GM21723 (cell line): ENCODE results near the gene LRCH4.
"Not testable (repeated sequence)": the region's sequence is repeated elsewhere in the genome, so short reads cannot be mapped to it uniquely, and the experiment has no call there.

ENCODE experiments used
- ATAC-seq: cut with Tn5 transposase; IDR thresholded peaks from one replicate; pipeline ENCODE4 v1.9.1; 2021; ENCODE audit warnings: mild to moderate bottlenecking, moderate library complexity; ENCODE audit not compliant: unreplicated experiment

LRCH4 gene

DNA sequence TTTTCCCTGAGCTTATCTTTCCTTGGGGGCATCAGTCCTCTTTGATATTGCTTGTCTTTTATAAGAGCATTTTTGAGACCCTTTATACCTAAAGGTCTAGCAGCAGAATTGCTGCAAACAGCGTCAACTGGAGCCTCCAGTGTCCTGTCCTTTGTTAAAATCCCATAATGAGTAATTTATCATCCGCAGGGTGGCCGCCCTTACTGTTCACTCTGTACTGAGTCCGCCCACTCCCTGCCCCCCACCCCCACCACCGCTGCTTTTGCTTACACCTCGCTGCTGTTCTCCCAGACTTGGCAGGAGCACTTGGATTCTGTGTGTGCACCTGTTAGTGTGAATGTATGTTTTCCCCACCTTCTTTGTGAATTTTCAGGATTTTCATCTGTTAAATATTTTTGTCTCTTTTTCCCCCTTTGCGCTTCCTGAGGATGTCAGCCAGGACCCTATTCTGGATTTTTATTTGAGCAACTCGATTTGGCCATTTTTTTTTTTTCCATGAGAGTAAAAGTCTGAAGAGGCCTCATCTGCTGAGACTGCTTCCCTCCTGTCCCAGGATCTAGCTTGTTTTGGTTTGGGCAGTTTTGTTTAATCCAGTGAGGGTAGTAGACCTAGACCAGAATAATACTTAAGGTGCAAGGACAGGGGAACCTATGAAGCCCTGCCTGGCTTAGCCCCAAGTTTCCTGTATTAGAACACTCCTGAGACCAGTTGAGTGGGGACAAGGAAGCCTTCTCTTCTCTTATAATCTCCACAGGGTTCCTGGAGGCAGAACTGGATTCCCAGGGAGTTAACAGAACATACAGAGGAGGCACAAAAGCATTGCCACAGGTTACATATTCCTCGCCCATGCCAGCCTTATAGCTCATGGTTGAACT lies 38.8 kb downstream of the LRCH4 start:
- no peak for ATAC-seq

DNA sequence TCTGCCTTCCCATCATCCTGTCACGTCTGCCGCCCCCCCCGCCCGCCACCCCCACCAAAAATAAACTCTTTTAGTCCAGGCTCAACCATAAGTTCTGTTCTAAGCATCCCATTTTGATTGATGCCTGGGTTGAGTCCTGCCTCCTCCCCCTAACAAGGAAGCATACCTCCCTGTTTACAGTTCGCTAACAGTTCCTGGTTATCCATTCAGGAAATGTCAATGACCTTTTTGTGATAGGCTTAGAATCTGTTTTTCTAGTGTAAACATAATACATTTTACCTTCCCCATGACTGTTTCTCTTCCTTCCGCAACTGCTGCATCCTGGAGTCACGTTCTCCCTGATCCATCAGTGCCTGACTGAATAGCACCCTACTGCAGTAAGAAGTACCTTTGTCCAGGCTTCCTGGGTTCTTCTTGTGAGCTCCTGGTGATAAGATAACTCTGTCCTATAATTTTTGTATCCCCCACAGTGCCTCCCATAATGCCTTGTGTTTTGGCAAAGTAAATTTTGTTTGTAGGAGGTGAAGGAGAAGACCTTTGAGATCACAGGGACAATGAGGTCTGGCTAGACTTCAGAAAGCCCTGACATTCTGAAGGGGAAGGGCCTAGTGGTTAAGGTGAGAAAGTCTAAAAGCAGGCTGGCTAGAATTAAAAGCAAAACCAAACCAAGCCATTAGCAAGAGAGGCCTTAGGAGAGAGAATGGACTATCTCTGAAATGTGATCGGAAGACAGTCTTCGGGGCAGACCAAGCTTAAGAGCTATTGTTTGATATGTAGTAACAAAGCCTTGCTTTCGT lies 39.6 kb downstream of the LRCH4 start:
- ATAC-seq: no peak

- ATAC-seq: peak; percentile 51
Observed at GRCh38 chr7:100545360-100546128, 40.4 kb downstream of the LRCH4 start.

DNA sequence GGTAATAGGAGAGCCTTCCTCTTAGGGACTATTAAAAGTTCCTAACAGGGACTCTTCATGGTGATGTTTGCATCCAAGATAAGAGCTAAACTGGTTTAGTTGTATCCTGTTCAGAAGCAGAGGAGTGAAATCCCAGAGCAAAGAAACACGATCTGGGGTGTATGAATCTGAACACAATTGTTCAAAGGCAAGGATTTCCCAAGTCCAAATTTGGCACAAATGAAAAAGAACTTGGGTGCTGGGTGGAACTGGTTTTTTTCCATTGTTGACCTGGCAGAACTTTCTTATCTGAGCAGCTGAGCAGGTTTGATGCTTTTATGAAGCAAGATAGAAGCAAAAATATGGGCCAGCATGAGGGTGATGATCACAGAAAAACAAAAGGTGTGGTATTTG lies 41.0 kb downstream of the LRCH4 start:
- no peak for ATAC-seq

- no peak for ATAC-seq
Observed at GRCh38 chr7:100544386-100544785, 41.5 kb downstream of the LRCH4 start.

DNA sequence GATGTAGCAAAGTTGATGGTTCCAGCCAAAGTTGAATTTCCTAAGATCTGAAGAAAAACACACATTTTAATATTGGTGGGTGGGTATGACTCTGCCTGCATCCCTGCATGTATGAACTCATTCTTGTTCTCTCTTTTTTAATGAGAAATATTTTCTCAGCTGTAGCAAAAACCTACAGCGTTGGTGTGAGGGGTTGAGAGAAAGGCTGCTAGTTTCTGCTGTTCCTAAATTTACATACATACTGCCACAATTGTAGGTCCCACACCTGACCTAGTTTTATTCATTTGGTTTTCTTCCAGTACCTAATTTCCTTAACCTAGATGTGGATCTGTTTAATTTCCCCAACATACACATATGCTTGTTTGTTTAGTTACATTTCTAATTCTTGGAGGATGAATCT lies 42.3 kb downstream of the LRCH4 start:
- no peak for ATAC-seq

- not testable (repeated sequence) for ATAC-seq
Observed at GRCh38 chr7:100541309-100541708, 44.6 kb downstream of the LRCH4 start.

- no peak for ATAC-seq
Observed at GRCh38 chr7:100540073-100540723, 45.7 kb downstream of the LRCH4 start.

DNA sequence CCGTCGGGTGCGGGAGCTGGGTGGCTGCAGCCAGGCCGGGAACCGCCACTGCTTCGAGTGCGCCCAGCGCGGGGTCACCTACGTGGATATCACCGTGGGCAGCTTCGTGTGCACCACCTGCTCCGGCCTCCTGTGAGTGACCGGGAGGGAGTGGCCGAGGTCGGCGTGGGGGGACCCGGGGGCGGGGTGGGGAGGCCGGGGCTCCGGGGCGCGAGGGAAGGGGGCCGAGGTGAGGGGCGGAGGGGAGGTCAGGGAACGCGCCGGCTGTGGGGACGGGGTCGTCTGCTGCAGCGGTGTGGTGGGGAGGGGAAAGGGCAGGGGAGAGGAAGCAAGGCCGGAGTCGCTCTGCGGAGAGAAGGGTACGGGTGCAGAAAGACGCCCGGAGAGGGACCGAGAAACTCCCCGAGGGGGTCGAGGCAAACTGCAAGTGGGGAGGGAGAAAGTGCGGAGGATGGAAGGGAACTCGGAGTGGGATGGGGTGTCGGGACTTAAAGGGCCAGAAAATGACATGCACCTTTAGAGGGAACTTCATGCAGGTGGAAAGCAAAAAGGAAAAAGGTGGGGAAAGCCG lies 46.4 kb downstream of the LRCH4 start:
- no peak for ATAC-seq

DNA sequence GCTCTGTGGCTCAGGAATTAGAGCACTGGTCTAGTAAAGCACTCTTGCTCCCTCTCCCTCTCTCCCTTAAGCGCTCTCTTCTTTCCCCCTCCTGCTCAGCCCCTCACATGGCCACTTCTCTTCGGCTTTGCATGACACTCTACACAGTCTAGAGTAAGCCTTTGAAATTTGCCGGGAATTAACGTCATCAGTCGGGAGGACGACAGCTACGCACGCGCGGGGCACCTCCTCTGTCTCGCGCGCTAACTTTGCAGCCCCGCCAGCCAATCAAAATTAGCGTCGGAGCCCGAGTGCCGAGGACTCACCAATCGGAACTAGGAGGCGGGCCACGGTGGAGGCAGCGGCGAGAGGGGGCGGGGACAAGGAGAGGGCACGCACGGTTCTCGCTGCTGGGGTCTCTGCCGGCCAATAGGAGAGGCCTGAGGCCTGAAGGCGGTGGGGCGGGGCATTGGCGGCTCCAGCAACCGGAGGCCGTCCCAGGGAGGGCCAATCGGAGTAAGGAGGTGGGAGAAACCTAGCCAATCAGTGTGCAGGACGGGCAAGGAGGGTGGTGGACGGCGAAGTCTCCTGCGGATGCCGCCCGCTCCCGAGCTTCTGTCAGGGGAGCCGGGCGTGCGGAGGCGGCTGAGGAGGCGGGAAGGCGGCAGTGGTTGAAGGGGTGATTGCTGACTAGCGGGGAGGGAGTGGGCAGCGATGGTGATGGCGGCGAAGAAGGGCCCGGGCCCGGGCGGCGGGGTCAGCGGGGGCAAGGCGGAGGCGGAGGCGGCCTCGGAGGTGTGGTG lies 47.1 kb downstream of the LRCH4 start, which contains the start of gene AGFG2:
Gene AGFG2, plus strand, starts transcription at position 550 of the 782 bp plus-strand sequence. Its CDS starts 144 bp downstream, at position 694.
- ATAC-seq: peak; percentile 89

DNA sequence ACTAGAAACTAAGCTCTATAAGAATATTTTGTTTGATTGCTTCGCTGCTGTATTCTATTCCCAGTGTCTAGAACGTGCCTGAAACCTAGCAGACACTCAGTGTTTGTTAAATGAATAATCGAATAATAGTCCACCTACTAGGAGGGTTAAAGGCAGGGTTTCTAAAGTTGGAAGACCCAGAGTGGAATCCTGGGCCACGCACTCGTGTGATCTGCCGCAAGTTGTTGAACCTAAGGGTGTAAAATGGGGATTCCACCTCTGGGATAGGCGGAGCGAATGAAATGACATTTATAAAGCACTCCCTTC lies 47.6 kb downstream of the LRCH4 start:
- ATAC-seq: no peak

DNA sequence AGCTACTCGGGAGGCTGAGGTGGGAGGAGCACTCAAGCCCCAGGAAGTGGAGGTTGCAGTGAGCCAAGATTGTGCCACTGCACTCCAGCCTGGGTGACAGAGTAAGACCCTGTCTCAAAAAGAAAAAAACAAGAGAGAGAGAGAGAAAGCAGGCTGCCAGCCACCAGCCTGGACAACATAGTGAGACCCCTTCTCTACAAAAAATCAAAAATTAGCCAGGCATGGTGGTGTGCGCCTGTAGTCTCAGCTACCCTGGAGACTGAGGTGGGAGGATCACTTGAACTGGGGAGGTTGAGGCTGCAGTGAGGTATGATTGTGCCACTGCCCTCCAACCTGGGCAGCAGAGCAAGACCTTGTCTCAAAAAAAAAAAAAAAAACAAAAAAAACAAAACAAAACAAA lies 49.2 kb downstream of the LRCH4 start:
- ATAC-seq: not testable (repeated sequence)

- ATAC-seq: not testable (repeated sequence)
Observed at GRCh38 chr7:100535982-100536381, 49.9 kb downstream of the LRCH4 start.

DNA sequence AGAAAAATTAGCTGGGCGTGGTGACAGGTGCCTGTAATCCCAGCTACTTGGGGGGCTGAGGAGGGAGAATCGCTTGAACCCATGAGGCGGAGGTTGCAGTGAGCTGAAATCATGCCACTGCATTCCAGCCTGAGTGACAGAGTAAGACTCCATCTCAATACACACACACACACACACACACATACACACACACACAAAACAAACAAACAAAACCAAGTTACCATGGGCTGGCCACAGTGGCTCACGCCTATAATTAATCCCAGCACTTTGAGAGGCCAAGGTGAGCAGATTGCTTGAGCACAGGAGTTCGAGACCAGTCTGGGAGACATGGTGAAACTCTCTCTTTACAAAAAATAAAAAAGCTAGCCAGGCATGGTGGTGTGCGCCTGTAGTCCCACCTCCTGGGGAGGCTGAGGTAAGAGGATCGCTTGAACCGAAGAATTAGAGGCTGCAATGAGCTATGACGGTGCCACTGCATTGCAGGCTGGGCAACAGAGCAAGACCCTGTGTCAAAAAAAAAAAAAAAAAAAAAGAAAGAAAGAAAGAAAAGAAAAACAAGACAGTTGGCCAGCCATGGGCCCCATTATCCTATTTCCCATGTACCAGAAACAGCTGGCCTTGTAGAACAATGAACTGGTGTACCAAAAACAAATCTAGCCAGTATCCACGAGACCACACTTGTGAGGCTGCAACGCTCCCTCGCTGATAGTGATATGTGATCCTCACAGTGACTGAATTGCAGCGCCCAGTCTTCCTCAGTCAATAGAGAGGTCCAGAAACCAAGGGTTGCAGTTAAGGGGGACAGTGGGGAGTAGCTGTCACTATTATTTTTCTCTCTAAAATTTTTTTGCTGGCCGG lies 53.5 kb downstream of the LRCH4 start:
- no peak for ATAC-seq

GRCh38 chr7:100528108-100528866 lies 57.6 kb downstream of the LRCH4 start:
- ATAC-seq: not testable (repeated sequence)
